Esophagus squamous epithelium (tissue), 4 donors: ENCODE results near the gene NKD1.

Experiments
- CTCF ChIP-seq, 6 experiments: fragments of 450-650 bp in 4 of 6; fragments of 200-600 bp in 2 of 6; sonication (generic) in 2 of 6; IDR thresholded peaks; one replicate each; pipeline ENCODE4 v1.5.1; 2016 to 2019; ENCODE audit warnings: antibody characterized with exemption in 6 of 6, mild to moderate bottlenecking in 4 of 6, moderate library complexity in 4 of 6
- POLR2A ChIP-seq, 4 donors: fragments of 450-650 bp; IDR thresholded peaks; one replicate each; pipeline ENCODE4 v1.6.1; 2017; ENCODE audit warnings: antibody characterized with exemption in 4 of 4, mild to moderate bottlenecking in 4 of 4, moderate library complexity in 3 of 4

GRCh38 chr16:50632927-50633800, 85.0 kb downstream of the NKD1 start:
- TF ChIP-seq CTCF (IDR thresholded peaks at IDR 0.05) (no peak), POLR2A (IDR thresholded peaks at IDR 0.05) (no peak)
